H9 (cell line): ENCODE measurements around the gene CBLN3. TPM values are rescaled to one million over a fixed set of nuclear protein-coding genes. Genes with fewer than 3 reads are reported as not detected.

Experiments
- DNase-seq: peaks from one replicate; pipeline ENCODE4 v3.0.0-alpha.2; 2017
- H2AFZ ChIP-seq: one replicate; pipeline ENCODE4 v1.6.1; 2013; ENCODE audit warnings: mild to moderate bottlenecking, low read length, control low read depth, moderate library complexity
- H2AK5ac ChIP-seq: 2 replicates; pipeline ENCODE4 v1.6.1; 2013; ENCODE audit warnings: low read length, control low read depth, mixed read lengths; ENCODE audit not compliant: insufficient read length
- H2BK120ac ChIP-seq: one replicate; pipeline ENCODE4 v1.6.1; 2013; ENCODE audit warnings: low read depth, mild to moderate bottlenecking, low read length, control low read depth, inconsistent platforms; ENCODE audit not compliant: poor library complexity, severe bottlenecking
- H2BK12ac ChIP-seq: 2 replicates; pipeline ENCODE4 v1.6.1; 2013; ENCODE audit warnings: low read length, control low read depth, mixed read lengths, low read depth; ENCODE audit not compliant: insufficient read length
- H2BK15ac ChIP-seq: 2 replicates; pipeline ENCODE4 v1.6.1; 2013; ENCODE audit warnings: low read depth, low read length, control low read depth
- H2BK20ac ChIP-seq: one replicate; pipeline ENCODE4 v1.6.1; 2013; ENCODE audit warnings: low read depth, mild to moderate bottlenecking, low read length, control low read depth, inconsistent platforms; ENCODE audit not compliant: poor library complexity, severe bottlenecking
- H2BK5ac ChIP-seq: 2 replicates; pipeline ENCODE4 v1.6.1; 2013; ENCODE audit warnings: low read length, control low read depth, mixed read lengths; ENCODE audit not compliant: insufficient read length
- H3K14ac ChIP-seq: 2 replicates; pipeline ENCODE4 v1.6.1; 2013; ENCODE audit warnings: low read length, control low read depth; ENCODE audit not compliant: insufficient read depth
- H3K18ac ChIP-seq: 2 replicates; pipeline ENCODE4 v1.6.1; 2013; ENCODE audit warnings: low read depth, mild to moderate bottlenecking, mixed read lengths, low read length, control low read depth; ENCODE audit not compliant: insufficient read length
- H3K23ac ChIP-seq: 2 replicates; pipeline ENCODE4 v1.6.1; 2013; ENCODE audit warnings: low read length, control low read depth, mixed read lengths, low read depth; ENCODE audit not compliant: insufficient read length
- H3K23me2 ChIP-seq: 2 replicates; pipeline ENCODE4 v1.6.1; 2013; ENCODE audit warnings: low read depth, mild to moderate bottlenecking, mixed read lengths, low read length, control low read depth; ENCODE audit not compliant: insufficient read length, poor library complexity, severe bottlenecking
- H3K27ac ChIP-seq: 2 replicates; pipeline ENCODE4 v1.5.1; 2013; ENCODE audit warnings: low read length, control low read depth, mixed read lengths, low read depth; ENCODE audit not compliant: insufficient read length
- H3K27me3 ChIP-seq: 2 replicates; pipeline ENCODE4 v1.6.1; 2013; ENCODE audit warnings: low read length, control low read depth, inconsistent platforms; ENCODE audit not compliant: insufficient read depth
- H3K4ac ChIP-seq: 2 replicates; pipeline ENCODE4 v1.6.1; 2013; ENCODE audit warnings: low read depth, mild to moderate bottlenecking, control low read depth, inconsistent platforms, low read length, moderate library complexity
- H3K4me1 ChIP-seq: 2 replicates; pipeline ENCODE4 v1.6.1; 2013; ENCODE audit warnings: low read length, control low read depth, inconsistent platforms; ENCODE audit not compliant: insufficient read depth
- H3K4me2 ChIP-seq: 2 replicates; pipeline ENCODE4 v1.6.1; 2013; ENCODE audit warnings: low read length, control low read depth, mixed read lengths; ENCODE audit not compliant: insufficient read length, insufficient read depth
- H3K56ac ChIP-seq: 2 replicates; pipeline ENCODE4 v1.6.1; 2013; ENCODE audit warnings: low read depth, mild to moderate bottlenecking, mixed read lengths, low read length, control low read depth; ENCODE audit not compliant: insufficient read length
- H3K79me1 ChIP-seq: 2 replicates; pipeline ENCODE4 v1.6.1; 2013; ENCODE audit warnings: low read depth, mild to moderate bottlenecking, moderate library complexity, low read length, control low read depth, inconsistent platforms; ENCODE audit not compliant: insufficient read depth, poor library complexity, severe bottlenecking
- H3K79me2 ChIP-seq: 2 replicates; pipeline ENCODE4 v1.6.1; 2013; ENCODE audit warnings: low read length, control low read depth, inconsistent platforms; ENCODE audit not compliant: insufficient read depth
- H3K9ac ChIP-seq: 2 replicates; pipeline ENCODE4 v1.6.1; 2013; ENCODE audit warnings: low read length, control low read depth, mixed read lengths; ENCODE audit not compliant: insufficient read length; ENCODE audit errors: extremely low read depth
- H3K9me3 ChIP-seq: one replicate; pipeline ENCODE4 v1.6.1; 2013; ENCODE audit warnings: low read depth, low read length, inconsistent platforms; ENCODE audit not compliant: control insufficient read depth
- H3T11ph ChIP-seq: one replicate; pipeline ENCODE4 v1.6.1; 2013; ENCODE audit warnings: mild to moderate bottlenecking, low read length, control low read depth, inconsistent platforms
- H4K20me1 ChIP-seq: one replicate; pipeline ENCODE4 v1.6.1; 2013; ENCODE audit not compliant: control insufficient read depth, insufficient read length, insufficient read depth
- H4K5ac ChIP-seq: 2 replicates; pipeline ENCODE4 v1.6.1; 2013; ENCODE audit warnings: low read depth, mild to moderate bottlenecking, mixed read lengths, low read length, control low read depth; ENCODE audit not compliant: insufficient read length
- H4K8ac ChIP-seq: replicated peaks from 2 replicates; pipeline ENCODE4 v1.6.1; 2013; ENCODE audit warnings: low read length, control low read depth, mixed read lengths, low read depth; ENCODE audit not compliant: insufficient read length
- H4K91ac ChIP-seq: 2 replicates; pipeline ENCODE4 v1.6.1; 2013; ENCODE audit warnings: low read depth, mild to moderate bottlenecking, moderate library complexity, mixed read lengths, low read length, control low read depth; ENCODE audit not compliant: insufficient read length
- H3K27ac Mint-ChIP-seq, 3 experiments: 2 replicates in 2 of 3; 3 replicates in 1 of 3; pipeline ENCODE4 v1.8.0; 2020 to 2021; ENCODE audit warnings: mixed read lengths in 3 of 3, mild to moderate bottlenecking in 1 of 3, moderate library complexity in 1 of 3
- H3K27me3 Mint-ChIP-seq: 2 replicates; pipeline ENCODE4 v1.8.0; 2021; ENCODE audit warnings: low read depth, mild to moderate bottlenecking, moderate library complexity, mixed read lengths
- H3K36me3 Mint-ChIP-seq, 3 experiments: 2 replicates in 2 of 3; 3 replicates in 1 of 3; pipeline ENCODE4 v1.8.0; 2020 to 2021; ENCODE audit warnings: low read depth in 3 of 3, mixed read lengths in 3 of 3; ENCODE audit not compliant: insufficient read depth in 1 of 3
- H3K4me1 Mint-ChIP-seq, 2 experiments: 2 replicates each; pipeline ENCODE4 v1.8.0; 2020; ENCODE audit warnings: mixed read lengths in 2 of 2
- H3K4me3 Mint-ChIP-seq, 2 experiments: 2 replicates in 1 of 2; 3 replicates in 1 of 2; pipeline ENCODE4 v1.8.0; 2020 to 2021; ENCODE audit warnings: mild to moderate bottlenecking in 2 of 2, mixed read lengths in 2 of 2, moderate library complexity in 1 of 2
- H3K9me3 Mint-ChIP-seq, 2 experiments: 2 replicates in 1 of 2; 3 replicates in 1 of 2; pipeline ENCODE4 v1.8.0; 2020; ENCODE audit warnings: mild to moderate bottlenecking in 2 of 2, mixed read lengths in 2 of 2, moderate library complexity in 1 of 2
- CTCF ChIP-seq: fragments of 200-600 bp; sonication (generic); conservative IDR thresholded peaks from 3 replicates; pipeline ENCODE4 v1.8.0; 2021; ENCODE audit warnings: antibody characterized with exemption, mild to moderate bottlenecking
- WGBS: extraction: QIAGEN DNeasy Blood & Tissue Kit; methylation state at CpG from one replicate; pipeline ENCODE4 v1.1.7; 2013; ENCODE audit warnings: missing lambda C conversion rate, low lambda C conversion rate, mixed read lengths; ENCODE audit not compliant: insufficient read length; ENCODE audit errors: extremely low coverage; 5-methylcytosine and 5-hydroxymethylcytosine counted together
- total RNA-seq: library from RNA; stranded (reverse); gene quantifications from 2 replicates; pipeline ENCODE4 v1.2.1, GENCODE V29; 2021

Gene CBLN3
- total RNA-seq, 1 experiment from 2014 or later: 0.39 TPM

- Histone ChIP-seq H2BK20ac (no peak overlapping the region), H2BK12ac (no peak overlapping the region), H3K14ac (no peak overlapping the region), H3K27me3 (no peaks in the 10 kb centered on the region), H3T11ph (no peak overlapping the region), H2AFZ (no peak overlapping the region), H3K79me2 (no peaks in the 10 kb centered on the region), H3K9ac (no peak overlapping the region), H4K91ac (no peak overlapping the region), H4K20me1 (peaks cover 2% of the 10 kb centered on the region), H2AK5ac (no peak overlapping the region), H3K9me3 (no peaks in the 10 kb centered on the region), H3K4me2 (no peak overlapping the region), H2BK120ac (no peak overlapping the region), H4K8ac (no peak overlapping the region), H3K23ac (no peak overlapping the region), H2BK15ac (no peak overlapping the region), H3K79me1 (no peaks in the 10 kb centered on the region), H3K4ac (no peak overlapping the region), H3K4me1 (peaks cover 3% of the 10 kb centered on the region; the same call in 1 of the 2 replicates), H3K23me2 (peaks cover 7% of the 10 kb centered on the region), H3K27ac (no peak overlapping the region), H3K56ac (no peak overlapping the region), H4K5ac (no peak overlapping the region), H3K18ac (no peak overlapping the region), H2BK5ac (no peak overlapping the region)
- H3K27ac Mint-ChIP-seq: peak overlapping the region in 2 of 3 experiments; percentile 40 to 72; a peak in 2 of 7 replicates
- WGBS: no CpG with 5 or more reads among the region's 15 CpGs
- peak; percentile 97 for DNase-seq
- H3K27me3 Mint-ChIP-seq: peaks cover 6% of the 10 kb centered on the region
- H3K9me3 Mint-ChIP-seq: no peaks in the 10 kb centered on the region
- peaks cover 27 to 28% of the 10 kb centered on the region in 2 experiments for H3K4me1 Mint-ChIP-seq
- peak overlapping the region; percentile 75 to 85 for H3K4me3 Mint-ChIP-seq
- peaks cover 0 to 25% (median 21%) of the 10 kb centered on the region in 3 experiments; a peak in 5 of 7 replicates for H3K36me3 Mint-ChIP-seq
- peak; percentile 99 for TF ChIP-seq CTCF
These were observed 2.2 kb upstream of the CBLN3 start for GRCh38 chr14:24431569-24432258.
